Ascending aorta (tissue), 2 donors: ENCODE data around the gene KCNMA1. TPM values are rescaled to one million over a fixed set of nuclear protein-coding genes. Genes with fewer than 3 reads are reported as not detected.

ENCODE experiments used
- DNase-seq, 2 donors: peaks; one replicate each; pipeline ENCODE4 v3.0.0-alpha.2; 2019; ENCODE audit warnings: low spot score in 2 of 2
- H3K27ac ChIP-seq, 2 donors: fragments of 200-600 bp; sonication (generic); one replicate each; pipeline ENCODE4 v1.5.1; 2016 to 2017; ENCODE audit warnings: mild to moderate bottlenecking in 1 of 2
- H3K27me3 ChIP-seq: fragments of 200-600 bp; sonication (generic); one replicate; pipeline ENCODE4 v1.5.1; 2017
- H3K36me3 ChIP-seq, 2 donors: fragments of 200-600 bp; sonication (generic); one replicate each; pipeline ENCODE4 v1.5.1; 2016
- H3K4me1 ChIP-seq, 2 donors: fragments of 200-600 bp; sonication (generic); one replicate each; pipeline ENCODE4 v1.5.1; 2016 to 2017; ENCODE audit warnings: mild to moderate bottlenecking in 1 of 2
- H3K4me3 ChIP-seq, 2 donors: fragments of 200-600 bp; sonication (generic); one replicate each; pipeline ENCODE4 v1.5.1; 2016 to 2017; ENCODE audit warnings: mild to moderate bottlenecking in 1 of 2
- H3K9me3 ChIP-seq, 2 donors: fragments of 200-600 bp; sonication (generic); one replicate each; pipeline ENCODE4 v1.5.1; 2016
- CTCF ChIP-seq, 3 experiments: fragments of 200-600 bp in 2 of 3; fragments of 450-650 bp in 1 of 3; sonication (generic) in 2 of 3; IDR thresholded peaks; one replicate each; pipeline ENCODE4 v1.5.1; 2016 to 2019; ENCODE audit warnings: antibody characterized with exemption in 3 of 3, mild to moderate bottlenecking in 1 of 3, moderate library complexity in 1 of 3
- intact Hi-C: fragments of 100-400 bp; cut with DNase I; formaldehyde crosslinking; loops from one replicate; pipeline ENCODE4 v1.15.1; 2023
- total RNA-seq: library from RNA; depleted of rRNA; stranded (reverse); fragments of >200 nt; gene quantifications from one replicate; pipeline ENCODE4 v1.1.0, GENCODE V29; 2016

KCNMA1 gene
- total RNA-seq, 1 donor from 2014 or later = 28.6 TPM

- no peak for TF ChIP-seq CTCF (IDR thresholded peaks at IDR 0.05)
- H3K27me3 ChIP-seq = no peaks in the 10 kb centered on the region
- intact Hi-C loops = no loop called here
- no peak overlapping the region for H3K27ac ChIP-seq
- H3K9me3 ChIP-seq = no peaks in the 10 kb centered on the region
- no peak overlapping the region for H3K4me3 ChIP-seq
- peaks cover 16 to 39% of the 10 kb centered on the region in 2 donors for H3K4me1 ChIP-seq
- DNase-seq = no peak
- H3K36me3 ChIP-seq = peaks cover 0 to 2% of the 10 kb centered on the region in 2 donors
Observed at GRCh38 chr10:77493239-77493806, 144.3 kb downstream of the KCNMA1 start.

GRCh38 chr10:77492368-77492994, 145.1 kb downstream of the KCNMA1 start:
- Histone ChIP-seq H3K36me3 (peaks cover 0 to 2% of the 10 kb centered on the region in 2 donors), H3K27ac (no peak overlapping the region), H3K4me3 (no peak overlapping the region), H3K27me3 (no peaks in the 10 kb centered on the region), H3K4me1 (peaks cover 8 to 32% of the 10 kb centered on the region in 2 donors), H3K9me3 (no peaks in the 10 kb centered on the region)
- no peak for DNase-seq
- intact Hi-C loops = no loop called here
- no peak for TF ChIP-seq CTCF (IDR thresholded peaks at IDR 0.05)

GRCh38 chr10:77490534-77491314, 146.9 kb downstream of the KCNMA1 start:
- no peak for TF ChIP-seq CTCF (IDR thresholded peaks at IDR 0.05)
- no peaks in the 10 kb centered on the region for H3K9me3 ChIP-seq
- intact Hi-C loops = no loop called here
- H3K4me3 ChIP-seq = no peak overlapping the region
- peaks cover 8 to 28% of the 10 kb centered on the region in 2 donors for H3K4me1 ChIP-seq
- peaks cover 0 to 2% of the 10 kb centered on the region in 2 donors for H3K36me3 ChIP-seq
- no peaks in the 10 kb centered on the region for H3K27me3 ChIP-seq
- H3K27ac ChIP-seq = no peak overlapping the region
- DNase-seq = no peak

- DNase-seq = no peak
- intact Hi-C loops = no loop called here
- Histone ChIP-seq H3K27ac (no peak overlapping the region), H3K27me3 (no peaks in the 10 kb centered on the region), H3K4me3 (no peak overlapping the region), H3K9me3 (no peaks in the 10 kb centered on the region), H3K36me3 (no peaks in the 10 kb centered on the region), H3K4me1 (peaks cover 8 to 16% of the 10 kb centered on the region in 2 donors)
- TF ChIP-seq CTCF (IDR thresholded peaks at IDR 0.05) = no peak
Observed at GRCh38 chr10:77486517-77486916, 151.1 kb downstream of the KCNMA1 start.

GRCh38 chr10:77485847-77486246, 151.8 kb downstream of the KCNMA1 start:
- Histone ChIP-seq H3K9me3 (no peaks in the 10 kb centered on the region), H3K4me1 (peaks cover 3 to 13% of the 10 kb centered on the region in 2 donors), H3K4me3 (no peak overlapping the region), H3K27ac (no peak overlapping the region), H3K27me3 (no peaks in the 10 kb centered on the region), H3K36me3 (no peaks in the 10 kb centered on the region)
- TF ChIP-seq CTCF (IDR thresholded peaks at IDR 0.05) = no peak
- intact Hi-C loops = no loop called here
- DNase-seq = no peak
